Activated CD4-positive, alpha-beta T cell treated with anti-CD3 and anti-CD28 coated beads, Interleukin-2, amount 10 ng/mL, durations not matched to agents 24 days and 14 days (primary cell): ENCODE measurements around the gene ATP8B3. TPM values are rescaled to one million over a fixed set of nuclear protein-coding genes. Genes with fewer than 3 reads are reported as not detected.

ENCODE experiments used
- DNase-seq: peaks from one replicate; pipeline ENCODE4 v3.0.0; 2022
- H3K27ac Mint-ChIP-seq: one replicate; pipeline ENCODE4 v1.8.0; 2022; ENCODE audit warnings: mild to moderate bottlenecking, mixed read lengths
- H3K27me3 Mint-ChIP-seq: one replicate; pipeline ENCODE4 v1.8.0; 2022; ENCODE audit warnings: mixed read lengths
- H3K36me3 Mint-ChIP-seq: one replicate; pipeline ENCODE4 v1.8.0; 2022; ENCODE audit warnings: low read depth, mild to moderate bottlenecking, mixed read lengths
- H3K4me1 Mint-ChIP-seq: one replicate; pipeline ENCODE4 v1.8.0; 2021; ENCODE audit warnings: mixed read lengths
- H3K4me3 Mint-ChIP-seq: one replicate; pipeline ENCODE4 v1.8.0; 2022; ENCODE audit warnings: mild to moderate bottlenecking, moderate library complexity, mixed read lengths
- H3K9me3 Mint-ChIP-seq: one replicate; pipeline ENCODE4 v1.8.0; 2021; ENCODE audit warnings: mixed read lengths
- intact Hi-C: fragments of 100-400 bp; cut with micrococcal nuclease; formaldehyde crosslinking; loops from one replicate; pipeline ENCODE4 v1.15.1; 2023
- total RNA-seq: library from RNA; stranded (reverse); gene quantifications from 2 replicates; pipeline ENCODE4 v1.2.3, GENCODE V29; 2022

Gene ATP8B3
- total RNA-seq, 1 donor from 2014 or later: 3.6 TPM

GRCh38 chr19:1776606-1777147 is 35.4 kb downstream of the ATP8B3 start:
- H3K27me3 Mint-ChIP-seq: peaks cover 43% of the 10 kb centered on the region
- intact Hi-C loops: no loop called here

GRCh38 chr19:1775951-1776605 is 36.0 kb downstream of the ATP8B3 start:
- Mint-ChIP-seq H3K4me1 (no peaks in the 10 kb centered on the region), H3K9me3 (no peaks in the 10 kb centered on the region), H3K36me3 (peaks cover 5% of the 10 kb centered on the region), H3K27ac (no peak overlapping the region), H3K27me3 (peaks cover 47% of the 10 kb centered on the region), H3K4me3 (no peak overlapping the region)
- no peak for DNase-seq
- intact Hi-C loops: no loop called here

More at GRCh38 chr19:1776606-1777147, 35.4 kb downstream of the ATP8B3 start:
- H3K4me3 Mint-ChIP-seq: no peak overlapping the region
- no peak for DNase-seq
- H3K9me3 Mint-ChIP-seq: no peaks in the 10 kb centered on the region
- H3K27ac Mint-ChIP-seq: no peak overlapping the region
- no peaks in the 10 kb centered on the region for H3K4me1 Mint-ChIP-seq
- peaks cover 5% of the 10 kb centered on the region for H3K36me3 Mint-ChIP-seq

GRCh38 chr19:1774989-1775772 is 36.9 kb downstream of the ATP8B3 start:
- H3K9me3 Mint-ChIP-seq: peaks cover 4% of the 10 kb centered on the region
- H3K27me3 Mint-ChIP-seq: peaks cover 51% of the 10 kb centered on the region
- no peak overlapping the region for H3K27ac Mint-ChIP-seq
- peaks cover 5% of the 10 kb centered on the region for H3K36me3 Mint-ChIP-seq
- intact Hi-C loops: no loop called here
- H3K4me1 Mint-ChIP-seq: no peaks in the 10 kb centered on the region
- DNase-seq: no peak
- no peak overlapping the region for H3K4me3 Mint-ChIP-seq

- intact Hi-C loops: no loop called here
- no peak overlapping the region for H3K4me3 Mint-ChIP-seq
- H3K27ac Mint-ChIP-seq: no peak overlapping the region
- peaks cover 5% of the 10 kb centered on the region for H3K36me3 Mint-ChIP-seq
- H3K27me3 Mint-ChIP-seq: peaks cover 50% of the 10 kb centered on the region
- DNase-seq: no peak
- H3K4me1 Mint-ChIP-seq: no peaks in the 10 kb centered on the region
- H3K9me3 Mint-ChIP-seq: peaks cover 4% of the 10 kb centered on the region
Measured at GRCh38 chr19:1773184-1773583, 38.9 kb downstream of the ATP8B3 start.

GRCh38 chr19:1770866-1771576 is 41.1 kb downstream of the ATP8B3 start:
- H3K36me3 Mint-ChIP-seq: no peaks in the 10 kb centered on the region
- H3K9me3 Mint-ChIP-seq: peaks cover 4% of the 10 kb centered on the region
- peaks cover 46% of the 10 kb centered on the region for H3K27me3 Mint-ChIP-seq
- intact Hi-C loops: no loop called here
- no peaks in the 10 kb centered on the region for H3K4me1 Mint-ChIP-seq
- no peak for DNase-seq
- H3K27ac Mint-ChIP-seq: no peak overlapping the region
- no peak overlapping the region for H3K4me3 Mint-ChIP-seq

GRCh38 chr19:1769645-1769985 is 42.5 kb downstream of the ATP8B3 start:
- Mint-ChIP-seq H3K4me1 (no peaks in the 10 kb centered on the region), H3K4me3 (no peak overlapping the region), H3K36me3 (no peaks in the 10 kb centered on the region), H3K9me3 (peaks cover 4% of the 10 kb centered on the region), H3K27me3 (peaks cover 59% of the 10 kb centered on the region), H3K27ac (no peak overlapping the region)
- no peak for DNase-seq
- intact Hi-C loops: no loop called here

GRCh38 chr19:1768918-1769644 is 43.0 kb downstream of the ATP8B3 start:
- intact Hi-C loops: no loop called here
- no peak for DNase-seq
- H3K4me3 Mint-ChIP-seq: no peak overlapping the region
- H3K36me3 Mint-ChIP-seq: no peaks in the 10 kb centered on the region
- peaks cover 61% of the 10 kb centered on the region for H3K27me3 Mint-ChIP-seq
- H3K27ac Mint-ChIP-seq: no peak overlapping the region
- peaks cover 4% of the 10 kb centered on the region for H3K9me3 Mint-ChIP-seq
- H3K4me1 Mint-ChIP-seq: no peaks in the 10 kb centered on the region

GRCh38 chr19:1768248-1768647 is 43.8 kb downstream of the ATP8B3 start:
- Mint-ChIP-seq H3K4me3 (no peak overlapping the region), H3K36me3 (no peaks in the 10 kb centered on the region), H3K9me3 (peaks cover 4% of the 10 kb centered on the region), H3K27me3 (peaks cover 65% of the 10 kb centered on the region), H3K27ac (no peak overlapping the region), H3K4me1 (peaks cover 2% of the 10 kb centered on the region)
- intact Hi-C loops: no loop called here
- DNase-seq: no peak

- Mint-ChIP-seq H3K36me3 (no peaks in the 10 kb centered on the region), H3K27me3 (peaks cover 65% of the 10 kb centered on the region), H3K4me1 (peaks cover 2% of the 10 kb centered on the region), H3K9me3 (peaks cover 4% of the 10 kb centered on the region), H3K27ac (no peak overlapping the region), H3K4me3 (no peak overlapping the region)
- intact Hi-C loops: loop anchor here (1.0 to 2.0 kb wide), 2 partner anchors 95 to 219 kb away; no protein-coding TSS in a partner anchor
- peak; percentile 88 for DNase-seq
Measured at GRCh38 chr19:1767464-1767933, 44.6 kb downstream of the ATP8B3 start.

- H3K27ac Mint-ChIP-seq: no peak overlapping the region
Measured at GRCh38 chr19:1766800-1767352, 45.2 kb downstream of the ATP8B3 start.

GRCh38 chr19:1765904-1766799 is 45.9 kb downstream of the ATP8B3 start:
- Mint-ChIP-seq H3K27ac (no peak overlapping the region), H3K27me3 (peaks cover 70% of the 10 kb centered on the region), H3K36me3 (no peaks in the 10 kb centered on the region), H3K4me1 (peaks cover 2% of the 10 kb centered on the region), H3K9me3 (peaks cover 4% of the 10 kb centered on the region), H3K4me3 (no peak overlapping the region)
- intact Hi-C loops: loop anchor here (2.0 kb wide), 2 partner anchors 15 to 217 kb away; no protein-coding TSS in a partner anchor
- no peak for DNase-seq

More at GRCh38 chr19:1766800-1767352, 45.2 kb downstream of the ATP8B3 start:
- intact Hi-C loops: loop anchor here (1.0 to 2.0 kb wide), 2 partner anchors 95 to 218 kb away; no protein-coding TSS in a partner anchor
- Mint-ChIP-seq H3K36me3 (no peaks in the 10 kb centered on the region), H3K27me3 (peaks cover 66% of the 10 kb centered on the region), H3K4me3 (no peak overlapping the region), H3K9me3 (peaks cover 4% of the 10 kb centered on the region), H3K4me1 (peaks cover 2% of the 10 kb centered on the region)
- no peak for DNase-seq

GRCh38 chr19:1765232-1765903 is 46.7 kb downstream of the ATP8B3 start:
- H3K36me3 Mint-ChIP-seq: no peaks in the 10 kb centered on the region
- H3K27ac Mint-ChIP-seq: no peak overlapping the region
- no peak overlapping the region for H3K4me3 Mint-ChIP-seq
- intact Hi-C loops: loop anchor here (2.0 kb wide), 1 partner anchor 15 kb away; no protein-coding TSS in a partner anchor
- no peak for DNase-seq
- H3K4me1 Mint-ChIP-seq: peaks cover 2% of the 10 kb centered on the region
- peaks cover 70% of the 10 kb centered on the region for H3K27me3 Mint-ChIP-seq
- H3K9me3 Mint-ChIP-seq: peaks cover 2% of the 10 kb centered on the region
